ENCODE measurements around the gene RGS4.

RGS4 gene

DNA sequence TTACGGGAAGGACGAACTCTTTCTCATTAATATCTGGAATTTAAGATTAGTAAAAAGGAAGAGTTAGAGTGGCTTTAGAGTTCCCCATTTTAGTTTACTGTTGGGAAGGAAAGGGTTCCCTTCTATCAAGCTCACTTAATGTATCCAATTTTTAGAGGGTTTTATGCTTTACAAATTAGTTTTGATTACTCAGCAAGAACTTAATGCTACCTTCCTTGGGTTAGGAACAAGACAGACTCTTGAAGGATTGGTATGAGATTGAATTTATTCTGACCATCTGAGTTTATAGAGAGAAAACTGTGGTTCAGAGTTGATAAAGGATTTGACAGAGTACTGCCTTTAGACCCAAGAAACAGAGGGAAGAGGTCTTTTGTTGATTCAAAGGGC lies 29.5 kb upstream of the RGS4 start:
- ChIA-PET POLR2A (no interaction called here), CTCF (no interaction called here)
- Histone ChIP-seq H3K27ac (ENCODE audit: insufficient read depth in 1 of 2, low read depth in 1 of 2, low read length in 2 of 2, poor library complexity in 1 of 2, severe bottlenecking in 2 of 2) (no peak overlapping the region), H3K36me3 (ENCODE audit: control insufficient read depth in 4 of 4, insufficient read depth in 4 of 4, low read length in 3 of 4) (no peaks in the 10 kb centered on the region), H3K9me3 (ENCODE audit: control extremely low read depth in 1 of 5, control insufficient read depth in 4 of 5, insufficient read depth in 2 of 5, low read depth in 1 of 5, low read length in 4 of 5) (peaks cover 0 to 1% (median 0%) of the 10 kb centered on the region in 5 experiments), H3K4me3 (ENCODE audit: control insufficient read depth in 1 of 7, extremely low read depth in 1 of 7, insufficient read depth in 4 of 7, low read depth in 2 of 7, low read length in 6 of 7) (no peak overlapping the region), H3K27me3 (replicated peaks in 2 of 5; ENCODE audit: control insufficient read depth in 4 of 5, insufficient read depth in 5 of 5, low read length in 4 of 5) (no peaks in the 10 kb centered on the region), H3K4me1 (ENCODE audit: control extremely low read depth in 1 of 4, control insufficient read depth in 4 of 4, insufficient read depth in 4 of 4, low read length in 3 of 4) (no peaks in the 10 kb centered on the region)
- no peak for DNase-seq
- WGBS (ENCODE audit: insufficient coverage) = no CpG with 5 or more reads among the region's 2 CpGs

DNA sequence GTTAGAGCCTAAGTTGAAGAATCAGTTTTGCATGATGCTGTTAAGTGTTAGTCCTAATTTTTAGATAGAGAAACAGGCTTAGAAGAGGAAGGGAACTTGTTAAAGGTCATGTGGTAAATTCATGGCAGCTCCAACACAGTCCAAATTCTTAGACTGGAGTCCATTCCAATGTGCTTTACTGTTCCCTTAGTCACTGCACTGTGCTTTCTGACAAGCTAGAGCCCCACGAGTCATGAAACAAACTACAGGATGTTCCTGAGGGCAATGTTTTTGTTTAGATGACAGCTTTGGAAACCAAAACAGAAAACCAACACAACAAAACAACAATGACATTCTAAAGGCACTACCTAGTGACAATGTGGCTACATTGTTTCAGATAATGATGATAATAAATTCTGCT lies 23.1 kb upstream of the RGS4 start:
- no CpG with 5 or more reads among the region's 1 CpG for WGBS (ENCODE audit: insufficient coverage)
- Histone ChIP-seq H3K4me3 (ENCODE audit: control insufficient read depth in 1 of 7, extremely low read depth in 1 of 7, insufficient read depth in 4 of 7, low read depth in 2 of 7, low read length in 6 of 7) (no peak overlapping the region), H3K9me3 (ENCODE audit: control extremely low read depth in 1 of 5, control insufficient read depth in 4 of 5, insufficient read depth in 2 of 5, low read depth in 1 of 5, low read length in 4 of 5) (peaks cover 0 to 1% (median 0%) of the 10 kb centered on the region in 5 experiments), H3K27me3 (replicated peaks in 2 of 5; ENCODE audit: control insufficient read depth in 4 of 5, insufficient read depth in 5 of 5, low read length in 4 of 5) (peaks cover 0 to 2% (median 0%) of the 10 kb centered on the region in 5 experiments), H3K4me1 (ENCODE audit: control extremely low read depth in 1 of 4, control insufficient read depth in 4 of 4, insufficient read depth in 4 of 4, low read length in 3 of 4) (no peaks in the 10 kb centered on the region), H3K27ac (ENCODE audit: insufficient read depth in 1 of 2, low read depth in 1 of 2, low read length in 2 of 2, poor library complexity in 1 of 2, severe bottlenecking in 2 of 2) (no peak overlapping the region), H3K36me3 (ENCODE audit: control insufficient read depth in 4 of 4, insufficient read depth in 4 of 4, low read length in 3 of 4) (no peaks in the 10 kb centered on the region)
- ChIA-PET CTCF (no interaction called here), POLR2A (no interaction called here)
- DNase-seq = no peak

DNA sequence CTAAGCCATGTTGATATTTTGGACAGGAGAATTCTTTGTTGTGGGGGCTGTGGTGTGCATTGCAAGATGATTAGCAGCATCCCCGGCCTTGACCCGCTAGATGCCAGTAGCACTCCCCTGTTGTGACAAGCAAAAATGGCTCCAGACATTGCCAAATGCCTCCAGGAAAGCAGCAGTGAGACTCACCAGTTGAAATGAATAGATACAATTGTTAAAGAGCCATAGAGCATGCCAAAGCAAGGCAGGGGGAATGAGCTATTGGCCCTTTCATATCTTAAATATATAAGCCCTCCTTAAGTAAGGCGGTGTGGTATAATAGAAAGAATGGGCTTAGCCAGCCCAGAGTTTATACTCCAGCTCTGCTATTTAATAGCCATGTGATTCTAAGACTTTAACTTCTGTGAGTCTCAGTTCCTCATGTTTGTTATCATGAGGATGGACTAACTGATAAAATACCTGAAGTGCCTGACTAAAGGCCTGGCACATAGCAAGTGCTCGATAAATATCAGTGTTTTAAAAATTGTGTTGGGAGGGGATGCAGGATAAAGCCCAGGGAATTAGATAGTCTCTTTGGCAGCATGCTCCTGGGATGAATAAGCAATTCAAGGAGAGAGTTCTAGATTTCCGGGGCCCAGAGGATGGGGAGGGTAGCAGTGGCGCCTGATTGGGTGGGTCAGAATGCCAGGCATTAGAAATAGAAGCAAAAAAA lies 21.1 kb upstream of the RGS4 start:
- Histone ChIP-seq H3K27ac (ENCODE audit: insufficient read depth in 1 of 2, low read depth in 1 of 2, low read length in 2 of 2, poor library complexity in 1 of 2, severe bottlenecking in 2 of 2) (no peak overlapping the region), H3K27me3 (replicated peaks in 2 of 5; ENCODE audit: control insufficient read depth in 4 of 5, insufficient read depth in 5 of 5, low read length in 4 of 5) (peaks cover 0 to 2% (median 0%) of the 10 kb centered on the region in 5 experiments), H3K4me1 (ENCODE audit: control extremely low read depth in 1 of 4, control insufficient read depth in 4 of 4, insufficient read depth in 4 of 4, low read length in 3 of 4) (no peaks in the 10 kb centered on the region), H3K4me3 (ENCODE audit: control insufficient read depth in 1 of 7, extremely low read depth in 1 of 7, insufficient read depth in 4 of 7, low read depth in 2 of 7, low read length in 6 of 7) (no peak overlapping the region), H3K9me3 (ENCODE audit: control extremely low read depth in 1 of 5, control insufficient read depth in 4 of 5, insufficient read depth in 2 of 5, low read depth in 1 of 5, low read length in 4 of 5) (peaks cover 0 to 1% (median 0%) of the 10 kb centered on the region in 5 experiments), H3K36me3 (ENCODE audit: control insufficient read depth in 4 of 4, insufficient read depth in 4 of 4, low read length in 3 of 4) (no peaks in the 10 kb centered on the region)
- POLR2A ChIA-PET = no interaction called here
- no peak for DNase-seq
- WGBS (ENCODE audit: insufficient coverage) = 96% methylated on average over 6 of the region's 6 CpGs
- CTCF ChIA-PET = no interaction called here

DNA sequence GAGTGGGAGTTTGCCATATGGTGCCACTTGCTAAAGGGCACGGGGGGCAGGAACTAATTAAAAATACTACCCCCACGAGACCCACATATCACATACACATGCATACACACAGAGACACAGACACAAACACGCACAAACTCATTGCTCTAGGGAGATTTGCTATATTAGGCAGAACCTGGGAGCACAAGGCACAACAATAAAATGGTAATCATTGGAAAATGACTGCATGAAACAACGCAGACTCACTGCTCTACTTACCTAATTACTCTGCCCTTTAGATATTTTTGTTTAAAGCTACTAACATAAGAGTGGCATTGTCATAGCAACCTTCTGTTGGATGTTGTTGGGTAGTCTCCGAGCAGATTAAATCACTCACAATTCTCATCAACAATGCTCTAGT lies 20.3 kb upstream of the RGS4 start:
- DNase-seq = no peak
- peaks cover 0 to 2% (median 0%) of the 10 kb centered on the region in 5 experiments for H3K27me3 ChIP-seq (replicated peaks in 2 of 5; ENCODE audit: control insufficient read depth in 4 of 5, insufficient read depth in 5 of 5, low read length in 4 of 5)
- no peak overlapping the region for H3K27ac ChIP-seq (ENCODE audit: insufficient read depth in 1 of 2, low read depth in 1 of 2, low read length in 2 of 2, poor library complexity in 1 of 2, severe bottlenecking in 2 of 2)
- H3K36me3 ChIP-seq (ENCODE audit: control insufficient read depth in 4 of 4, insufficient read depth in 4 of 4, low read length in 3 of 4) = no peaks in the 10 kb centered on the region
- H3K4me3 ChIP-seq (ENCODE audit: control insufficient read depth in 1 of 7, extremely low read depth in 1 of 7, insufficient read depth in 4 of 7, low read depth in 2 of 7, low read length in 6 of 7) = no peak overlapping the region
- WGBS (ENCODE audit: insufficient coverage) = 100% methylated on average over 1 of the region's 5 CpGs
- ChIA-PET POLR2A (no interaction called here), CTCF (no interaction called here)
- H3K9me3 ChIP-seq (ENCODE audit: control extremely low read depth in 1 of 5, control insufficient read depth in 4 of 5, insufficient read depth in 2 of 5, low read depth in 1 of 5, low read length in 4 of 5) = peaks cover 0 to 1% (median 0%) of the 10 kb centered on the region in 5 experiments
- no peaks in the 10 kb centered on the region for H3K4me1 ChIP-seq (ENCODE audit: control extremely low read depth in 1 of 4, control insufficient read depth in 4 of 4, insufficient read depth in 4 of 4, low read length in 3 of 4)

DNA sequence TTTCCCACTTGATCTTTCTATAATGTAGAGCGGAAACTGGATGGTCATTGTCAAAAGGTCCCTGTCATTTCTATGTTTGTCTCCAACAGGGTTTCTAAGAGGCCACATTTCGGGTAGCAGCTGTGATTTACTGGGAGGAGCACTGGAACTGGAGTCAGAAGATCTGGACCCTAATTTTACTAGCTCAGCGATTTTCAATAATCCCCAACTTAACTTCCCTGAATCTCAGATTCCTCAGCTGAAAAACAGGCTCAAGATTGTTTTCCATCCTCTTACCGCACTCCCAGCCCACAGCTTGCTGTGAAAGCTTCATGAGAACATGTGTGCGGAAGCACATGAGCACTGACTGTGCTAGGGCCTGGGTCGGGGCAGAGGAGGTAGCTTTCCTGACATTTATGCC lies 19.9 kb upstream of the RGS4 start:
- H3K36me3 ChIP-seq (ENCODE audit: control insufficient read depth in 4 of 4, insufficient read depth in 4 of 4, low read length in 3 of 4) = no peaks in the 10 kb centered on the region
- POLR2A ChIA-PET = no interaction called here
- CTCF ChIA-PET = no interaction called here
- no peak overlapping the region for H3K27ac ChIP-seq (ENCODE audit: insufficient read depth in 1 of 2, low read depth in 1 of 2, low read length in 2 of 2, poor library complexity in 1 of 2, severe bottlenecking in 2 of 2)
- WGBS (ENCODE audit: insufficient coverage) = 100% methylated on average over 5 of the region's 6 CpGs
- H3K4me1 ChIP-seq (ENCODE audit: control extremely low read depth in 1 of 4, control insufficient read depth in 4 of 4, insufficient read depth in 4 of 4, low read length in 3 of 4) = no peaks in the 10 kb centered on the region
- H3K4me3 ChIP-seq (ENCODE audit: control insufficient read depth in 1 of 7, extremely low read depth in 1 of 7, insufficient read depth in 4 of 7, low read depth in 2 of 7, low read length in 6 of 7) = no peak overlapping the region
- peaks cover 0 to 2% (median 0%) of the 10 kb centered on the region in 5 experiments for H3K27me3 ChIP-seq (replicated peaks in 2 of 5; ENCODE audit: control insufficient read depth in 4 of 5, insufficient read depth in 5 of 5, low read length in 4 of 5)
- H3K9me3 ChIP-seq (ENCODE audit: control extremely low read depth in 1 of 5, control insufficient read depth in 4 of 5, insufficient read depth in 2 of 5, low read depth in 1 of 5, low read length in 4 of 5) = peaks cover 0 to under 1% (median 0%) of the 10 kb centered on the region in 5 experiments
- no peak for DNase-seq

DNA sequence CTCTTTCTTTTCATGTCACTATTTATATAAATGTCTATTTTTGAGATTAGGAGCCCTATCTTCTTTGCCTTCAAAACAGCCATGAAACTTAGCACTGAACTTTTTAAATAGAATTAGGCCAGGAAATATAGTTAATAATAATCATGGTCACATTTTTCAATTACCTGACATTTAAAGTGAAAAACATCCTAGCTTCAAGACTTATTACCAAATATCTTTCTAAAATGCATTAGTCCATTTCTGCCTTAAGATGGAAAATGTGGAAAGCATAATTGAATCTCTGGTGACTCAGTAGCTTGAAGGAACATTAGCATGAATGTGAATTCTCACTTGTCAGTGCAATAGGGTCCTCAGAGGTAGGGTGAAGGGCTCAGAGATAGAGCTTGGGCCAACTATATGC lies 18.7 kb upstream of the RGS4 start:
- Histone ChIP-seq H3K4me1 (ENCODE audit: control extremely low read depth in 1 of 4, control insufficient read depth in 4 of 4, insufficient read depth in 4 of 4, low read length in 3 of 4) (no peaks in the 10 kb centered on the region), H3K27me3 (replicated peaks in 2 of 5; ENCODE audit: control insufficient read depth in 4 of 5, insufficient read depth in 5 of 5, low read length in 4 of 5) (peaks cover 0 to 2% (median 0%) of the 10 kb centered on the region in 5 experiments), H3K9me3 (ENCODE audit: control extremely low read depth in 1 of 5, control insufficient read depth in 4 of 5, insufficient read depth in 2 of 5, low read depth in 1 of 5, low read length in 4 of 5) (no peaks in the 10 kb centered on the region), H3K4me3 (ENCODE audit: control insufficient read depth in 1 of 7, extremely low read depth in 1 of 7, insufficient read depth in 4 of 7, low read depth in 2 of 7, low read length in 6 of 7) (no peak overlapping the region), H3K27ac (ENCODE audit: insufficient read depth in 1 of 2, low read depth in 1 of 2, low read length in 2 of 2, poor library complexity in 1 of 2, severe bottlenecking in 2 of 2) (no peak overlapping the region), H3K36me3 (ENCODE audit: control insufficient read depth in 4 of 4, insufficient read depth in 4 of 4, low read length in 3 of 4) (no peaks in the 10 kb centered on the region)
- DNase-seq = no peak
- CTCF ChIA-PET = no interaction called here
- POLR2A ChIA-PET = no interaction called here

DNA sequence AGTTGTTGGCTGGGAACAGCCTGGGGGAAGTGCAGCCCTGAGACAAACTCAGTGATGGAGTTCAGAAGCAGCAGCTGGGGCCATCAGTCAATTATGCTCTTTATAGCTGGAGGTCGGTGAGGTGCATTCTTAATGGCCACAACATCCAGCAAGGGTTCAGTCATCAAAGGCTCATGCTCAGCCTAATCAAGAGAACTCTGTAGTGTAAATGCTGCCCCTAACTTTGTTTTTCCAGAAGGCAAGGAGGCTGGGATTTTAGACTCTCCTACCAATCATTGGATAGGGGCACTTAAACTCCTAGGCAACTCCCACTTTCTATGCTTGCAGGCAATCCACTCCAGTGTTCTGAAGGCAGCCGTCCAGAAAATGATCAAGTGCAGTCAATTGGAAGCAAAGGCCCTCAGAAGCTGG lies 15.0 kb upstream of the RGS4 start:
- Histone ChIP-seq H3K4me3 (ENCODE audit: control insufficient read depth in 1 of 7, extremely low read depth in 1 of 7, insufficient read depth in 4 of 7, low read depth in 2 of 7, low read length in 6 of 7) (no peak overlapping the region), H3K36me3 (ENCODE audit: control insufficient read depth in 4 of 4, insufficient read depth in 4 of 4, low read length in 3 of 4) (no peaks in the 10 kb centered on the region), H3K27me3 (replicated peaks in 2 of 5; ENCODE audit: control insufficient read depth in 4 of 5, insufficient read depth in 5 of 5, low read length in 4 of 5) (peaks cover 0 to 2% (median 0%) of the 10 kb centered on the region in 5 experiments), H3K27ac (ENCODE audit: insufficient read depth in 1 of 2, low read depth in 1 of 2, low read length in 2 of 2, poor library complexity in 1 of 2, severe bottlenecking in 2 of 2) (no peak overlapping the region), H3K4me1 (ENCODE audit: control extremely low read depth in 1 of 4, control insufficient read depth in 4 of 4, insufficient read depth in 4 of 4, low read length in 3 of 4) (no peaks in the 10 kb centered on the region), H3K9me3 (ENCODE audit: control extremely low read depth in 1 of 5, control insufficient read depth in 4 of 5, insufficient read depth in 2 of 5, low read depth in 1 of 5, low read length in 4 of 5) (no peaks in the 10 kb centered on the region)
- CTCF ChIA-PET = no interaction called here
- no peak for DNase-seq
- WGBS (ENCODE audit: insufficient coverage) = 51% methylated on average over 2 of the region's 2 CpGs
- POLR2A ChIA-PET = no interaction called here

All from common myeloid progenitor, CD34-positive (primary cell).